VCaP (cell line): ENCODE measurements around the gene KRT34.

Source experiments
- H3K27ac ChIP-seq: fragments of 450-650 bp; 2 replicates; pipeline ENCODE4 v1.5.1; 2017
- TF ChIP-seq, protein P1 (sequence below): fragments of 450-650 bp; conservative IDR thresholded peaks from 2 replicates; pipeline ENCODE4 v1.5.1; 2017; ENCODE audit warnings: mild to moderate bottlenecking, moderate library complexity

Gene KRT34

DNA sequence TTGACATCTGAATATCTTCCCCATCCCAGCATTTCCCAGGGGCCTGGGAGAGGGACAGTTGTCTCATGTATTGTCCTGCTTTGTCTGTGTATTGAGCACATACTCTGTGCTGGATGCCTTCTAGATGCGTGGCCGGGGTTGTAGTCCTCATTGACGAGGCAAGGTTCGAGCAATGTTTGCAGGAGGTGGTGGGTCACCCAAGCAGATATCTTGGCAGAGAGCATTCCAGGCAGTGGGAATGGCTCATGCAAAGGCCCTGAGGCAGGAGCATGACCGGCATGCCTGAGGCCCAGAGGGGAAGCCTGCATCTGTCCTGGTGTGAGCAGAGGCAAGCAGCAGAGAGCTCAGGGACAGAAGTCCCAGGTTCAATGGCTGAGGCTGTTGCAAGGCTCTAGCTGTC is 49.0 kb downstream of the KRT34 start:
- no peak overlapping the region for H3K27ac ChIP-seq
- TF ChIP-seq, protein P1, sequence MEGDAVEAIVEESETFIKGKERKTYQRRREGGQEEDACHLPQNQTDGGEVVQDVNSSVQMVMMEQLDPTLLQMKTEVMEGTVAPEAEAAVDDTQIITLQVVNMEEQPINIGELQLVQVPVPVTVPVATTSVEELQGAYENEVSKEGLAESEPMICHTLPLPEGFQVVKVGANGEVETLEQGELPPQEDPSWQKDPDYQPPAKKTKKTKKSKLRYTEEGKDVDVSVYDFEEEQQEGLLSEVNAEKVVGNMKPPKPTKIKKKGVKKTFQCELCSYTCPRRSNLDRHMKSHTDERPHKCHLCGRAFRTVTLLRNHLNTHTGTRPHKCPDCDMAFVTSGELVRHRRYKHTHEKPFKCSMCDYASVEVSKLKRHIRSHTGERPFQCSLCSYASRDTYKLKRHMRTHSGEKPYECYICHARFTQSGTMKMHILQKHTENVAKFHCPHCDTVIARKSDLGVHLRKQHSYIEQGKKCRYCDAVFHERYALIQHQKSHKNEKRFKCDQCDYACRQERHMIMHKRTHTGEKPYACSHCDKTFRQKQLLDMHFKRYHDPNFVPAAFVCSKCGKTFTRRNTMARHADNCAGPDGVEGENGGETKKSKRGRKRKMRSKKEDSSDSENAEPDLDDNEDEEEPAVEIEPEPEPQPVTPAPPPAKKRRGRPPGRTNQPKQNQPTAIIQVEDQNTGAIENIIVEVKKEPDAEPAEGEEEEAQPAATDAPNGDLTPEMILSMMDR: no peak

DNA sequence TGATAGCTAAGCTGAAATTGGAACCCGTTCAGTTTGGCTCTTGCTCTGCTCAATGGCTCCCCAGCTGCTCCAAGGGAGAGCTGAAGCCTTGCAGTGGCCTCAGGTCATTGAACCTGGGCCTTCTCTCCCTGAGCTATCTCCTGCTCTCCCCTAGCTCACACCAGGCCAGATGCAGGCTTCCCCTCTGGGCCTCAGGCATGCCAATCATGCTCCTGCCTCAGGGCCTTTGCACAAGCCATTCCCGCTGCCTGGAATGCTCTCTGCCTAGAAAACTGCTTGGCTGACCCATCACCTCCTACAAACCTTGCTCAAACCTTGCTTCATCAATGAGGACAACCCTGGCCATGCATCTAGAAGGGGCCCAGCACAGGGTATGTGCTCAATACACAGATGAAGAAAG is 49.9 kb downstream of the KRT34 start:
- TF ChIP-seq, protein P1: no peak
- H3K27ac ChIP-seq: no peak overlapping the region

DNA sequence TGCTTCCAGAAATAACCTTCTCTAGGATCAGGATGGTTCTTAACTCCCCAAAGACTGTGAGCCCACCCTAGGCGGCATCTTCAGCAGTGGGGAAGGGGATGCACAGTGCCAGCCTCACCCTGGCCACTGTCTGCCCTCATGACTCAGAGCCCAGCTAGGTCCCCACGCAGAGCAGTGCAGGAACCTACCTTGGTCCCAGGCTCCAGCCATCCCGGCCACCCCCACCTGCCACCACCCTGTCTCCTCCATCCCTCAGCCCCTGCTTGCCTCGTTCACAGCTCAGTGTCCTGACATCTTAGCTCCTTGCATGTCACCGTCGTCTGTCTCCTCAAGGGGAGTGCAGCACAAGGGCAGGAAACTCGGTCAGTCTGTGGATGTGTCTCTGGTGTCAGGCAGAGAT is 50.5 kb downstream of the KRT34 start:
- H3K27ac ChIP-seq: no peak overlapping the region
- TF ChIP-seq, protein P1: no peak

DNA sequence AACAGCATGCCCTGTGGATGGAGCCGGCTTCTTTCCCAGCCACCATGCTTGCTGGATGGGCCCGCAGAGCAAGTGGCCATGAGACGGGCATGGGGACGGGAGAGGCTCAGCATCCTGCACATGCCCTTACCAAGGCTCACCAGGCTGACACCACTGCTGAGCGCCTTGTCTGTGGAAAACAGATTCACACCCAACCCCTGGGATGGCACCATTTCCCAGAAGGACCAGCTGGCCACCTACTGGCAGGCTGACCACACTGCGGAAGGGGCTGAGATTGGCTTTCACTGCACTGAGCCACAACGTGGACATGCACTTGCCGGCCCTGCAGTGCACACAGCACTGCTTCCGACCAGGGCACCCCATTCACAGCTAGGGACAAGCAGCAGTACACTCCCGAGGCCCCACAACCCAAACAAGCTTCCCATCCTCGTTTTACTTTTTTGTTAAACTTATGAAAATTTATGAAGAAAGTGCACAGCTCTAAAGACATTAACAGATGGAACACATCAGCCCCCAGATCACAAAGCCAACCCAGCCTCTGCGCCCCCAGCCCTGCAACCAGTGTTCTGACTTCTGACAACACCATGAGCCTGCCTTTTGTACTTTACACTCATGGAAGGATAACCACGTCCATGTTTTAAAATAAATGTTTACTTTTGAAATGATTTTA is 52.7 kb downstream of the KRT34 start:
- TF ChIP-seq, protein P1: peak; percentile 88
- no peak overlapping the region for H3K27ac ChIP-seq

DNA sequence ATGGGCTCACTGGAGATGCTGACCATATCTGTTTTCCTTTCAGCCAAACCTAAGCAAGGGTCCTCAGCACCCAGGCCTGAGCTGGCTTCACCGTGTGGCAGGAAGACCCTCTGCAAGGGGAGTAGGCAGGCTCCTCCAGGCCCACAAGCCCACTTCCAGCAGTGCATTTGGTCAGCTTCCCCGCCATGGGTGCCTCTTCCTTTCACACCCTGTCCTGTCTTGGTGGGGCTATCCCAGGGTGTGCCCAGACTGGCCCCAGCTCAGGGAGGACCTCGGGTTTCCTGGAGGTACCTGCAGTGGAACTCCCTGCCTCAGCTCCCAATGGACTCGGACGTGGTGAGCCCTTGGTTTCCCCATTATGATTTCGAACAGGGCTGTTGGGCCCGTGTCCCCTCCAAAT is 53.9 kb downstream of the KRT34 start:
- H3K27ac ChIP-seq: no peak overlapping the region

More for the DNA sequence above, 53.9 kb downstream of the KRT34 start:
- TF ChIP-seq, protein P1: no peak
